GM23338 (cell line): ENCODE data around the gene ADORA3. TPM values are rescaled to one million over a fixed set of nuclear protein-coding genes. Genes with fewer than 3 reads are reported as not detected.

Source experiments
- ATAC-seq: fragments of 200-7000 bp; cut with Tn5 transposase; 3 replicates; pipeline ENCODE4 v1.9.1; 2020
- DNase-seq: peaks from one replicate; pipeline ENCODE4 v3.0.0-alpha.2; 2015; ENCODE audit warnings: low spot score
- H2AFZ ChIP-seq: fragments of 200-600 bp; sonication (generic); 2 replicates; pipeline ENCODE4 v1.8.0; 2016; ENCODE audit warnings: antibody characterized with exemption, mild to moderate bottlenecking, moderate library complexity
- H3F3A ChIP-seq: fragments of 200-600 bp; sonication (generic); replicated peaks from 2 replicates; pipeline ENCODE4 v1.8.0; 2017; ENCODE audit warnings: antibody characterized with exemption, mixed run types, low read depth
- H3K27ac ChIP-seq: fragments of 200-600 bp; sonication (generic); 2 replicates; pipeline ENCODE4 v1.6.1; 2016; ENCODE audit warnings: low read depth
- H3K27me3 ChIP-seq: fragments of 200-600 bp; sonication (generic); 2 replicates; pipeline ENCODE4 v1.8.0; 2016; ENCODE audit warnings: mild to moderate bottlenecking, mixed run types, moderate library complexity; ENCODE audit not compliant: insufficient read depth
- H3K36me3 ChIP-seq: fragments of 200-600 bp; sonication (generic); 2 replicates; pipeline ENCODE4 v1.8.0; 2016; ENCODE audit warnings: mild to moderate bottlenecking; ENCODE audit not compliant: insufficient read depth
- H3K4me1 ChIP-seq: fragments of 200-600 bp; sonication (generic); 2 replicates; pipeline ENCODE4 v1.8.0; 2016; ENCODE audit warnings: mild to moderate bottlenecking, moderate library complexity; ENCODE audit not compliant: insufficient read depth
- H3K4me2 ChIP-seq: fragments of 200-600 bp; sonication (generic); 2 replicates; pipeline ENCODE4 v1.7.1; 2017; ENCODE audit warnings: mixed run types
- H3K4me3 ChIP-seq: fragments of 200-600 bp; sonication (generic); 2 replicates; pipeline ENCODE4 v1.6.1; 2016; ENCODE audit warnings: mixed run types
- H3K79me2 ChIP-seq: fragments of 200-600 bp; sonication (generic); replicated peaks from 2 replicates; pipeline ENCODE4 v1.8.0; 2017; ENCODE audit warnings: mild to moderate bottlenecking; ENCODE audit not compliant: insufficient read depth
- H3K9me2 ChIP-seq: fragments of 200-600 bp; sonication (generic); 2 replicates; pipeline ENCODE4 v1.8.0; 2017; ENCODE audit not compliant: insufficient read depth
- H4K20me1 ChIP-seq: fragments of 200-600 bp; sonication (generic); replicated peaks from 2 replicates; pipeline ENCODE4 v1.8.0; 2017; ENCODE audit warnings: mild to moderate bottlenecking; ENCODE audit not compliant: insufficient read depth
- H3K27ac Mint-ChIP-seq: 2 replicates; pipeline ENCODE4 v1.8.0; 2020; ENCODE audit warnings: inconsistent platforms, mild to moderate bottlenecking, moderate library complexity, mixed read lengths
- H3K27me3 Mint-ChIP-seq: 3 replicates; pipeline ENCODE4 v1.8.0; 2022; ENCODE audit warnings: low read depth, mild to moderate bottlenecking, moderate library complexity, mixed read lengths, inconsistent platforms; ENCODE audit not compliant: insufficient read depth, poor library complexity
- H3K36me3 Mint-ChIP-seq: 3 replicates; pipeline ENCODE4 v1.8.0; 2021; ENCODE audit warnings: low read depth, mild to moderate bottlenecking, inconsistent platforms, moderate library complexity, mixed read lengths
- H3K4me1 Mint-ChIP-seq: 3 replicates; pipeline ENCODE4 v1.8.0; 2020; ENCODE audit warnings: mild to moderate bottlenecking, inconsistent platforms, mixed read lengths
- H3K4me3 Mint-ChIP-seq: 3 replicates; pipeline ENCODE4 v1.8.0; 2021; ENCODE audit warnings: moderate library complexity, mild to moderate bottlenecking, inconsistent platforms, mixed read lengths
- H3K9me3 Mint-ChIP-seq: 3 replicates; pipeline ENCODE4 v1.8.0; 2020; ENCODE audit warnings: moderate library complexity, mild to moderate bottlenecking, inconsistent platforms, mixed read lengths
- CREB1 ChIP-seq: fragments of 250-450 bp; sonication (Bioruptor Pico); IDR thresholded peaks from 2 replicates; pipeline ENCODE4 v1.5.0; 2020; ENCODE audit warnings: low read depth, mild to moderate bottlenecking, moderate library complexity
- CTCF ChIP-seq, 2 experiments: fragments of 200-600 bp in 1 of 2; sonication (generic) in 1 of 2; conservative IDR thresholded peaks; 2 replicates each; pipeline versions ENCODE4 v1.5.1 to v1.6.1; 2016 to 2017; ENCODE audit warnings: antibody characterized with exemption in 2 of 2, low read depth in 2 of 2, mild to moderate bottlenecking in 2 of 2, moderate library complexity in 1 of 2
- EZH2 ChIP-seq: fragments of 200-600 bp; sonication (generic); IDR thresholded peaks from one replicate; pipeline ENCODE4 v1.8.0; 2017; ENCODE audit warnings: antibody characterized with exemption, mild to moderate bottlenecking, low read depth; ENCODE audit not compliant: unreplicated experiment
- EZH2phosphoT487 ChIP-seq: fragments of 200-600 bp; sonication (generic); IDR thresholded peaks from one replicate; pipeline ENCODE4 v1.8.1; 2018; ENCODE audit warnings: antibody characterized with exemption; ENCODE audit not compliant: unreplicated experiment
- JUNB ChIP-seq: IDR thresholded peaks from one replicate; pipeline ENCODE4 v1.6.1; 2016; ENCODE audit warnings: antibody characterized with exemption; ENCODE audit not compliant: unreplicated experiment
- NANOG ChIP-seq: IDR thresholded peaks from 2 replicates; pipeline ENCODE4 v1.6.1; 2016; ENCODE audit warnings: antibody characterized with exemption, borderline replicate concordance
- POLR2AphosphoS5 ChIP-seq: IDR thresholded peaks from 2 replicates; pipeline ENCODE4 v1.6.1; 2016; ENCODE audit warnings: antibody characterized with exemption, low read depth
- REST ChIP-seq: IDR thresholded peaks from one replicate; pipeline ENCODE4 v1.6.1; 2018; ENCODE audit warnings: antibody characterized with exemption; ENCODE audit not compliant: unreplicated experiment
- STAT1 ChIP-seq: IDR thresholded peaks from one replicate; pipeline ENCODE4 v1.6.1; 2016; ENCODE audit warnings: antibody characterized with exemption; ENCODE audit not compliant: unreplicated experiment
- ZNF114 ChIP-seq: fragments of 250-450 bp; sonication (Bioruptor Pico); IDR thresholded peaks from 2 replicates; pipeline ENCODE4 v1.5.0; 2020; ENCODE audit warnings: mild to moderate bottlenecking, moderate library complexity
- ZNF462 ChIP-seq: fragments of 250-450 bp; sonication (Bioruptor Pico); IDR thresholded peaks from 2 replicates; pipeline ENCODE4 v1.5.0; 2020; ENCODE audit warnings: mild to moderate bottlenecking, moderate library complexity
- polyA plus RNA-seq: library from polyadenylated mRNA; unstranded; fragments of >200 nt; fragmentation: Nextera tagmentation; extraction: Ambion mirVana; gene quantifications from 2 replicates; pipeline ENCODE4 v1.2.1, GENCODE V29; 2016
- total RNA-seq: library from RNA; depleted of rRNA; stranded (reverse); fragments of >200 nt; shearing (Covaris generic); gene quantifications from 2 replicates; pipeline ENCODE4 v1.2.3, GENCODE V29; 2014
- TF ChIP-seq, protein P1 (sequence below): IDR thresholded peaks from 2 replicates; pipeline ENCODE4 v1.6.1; 2016; ENCODE audit warnings: antibody characterized with exemption

Gene ADORA3
- total and polyA plus RNA-seq, 2 experiments from 2014 or later, result not detected

DNA sequence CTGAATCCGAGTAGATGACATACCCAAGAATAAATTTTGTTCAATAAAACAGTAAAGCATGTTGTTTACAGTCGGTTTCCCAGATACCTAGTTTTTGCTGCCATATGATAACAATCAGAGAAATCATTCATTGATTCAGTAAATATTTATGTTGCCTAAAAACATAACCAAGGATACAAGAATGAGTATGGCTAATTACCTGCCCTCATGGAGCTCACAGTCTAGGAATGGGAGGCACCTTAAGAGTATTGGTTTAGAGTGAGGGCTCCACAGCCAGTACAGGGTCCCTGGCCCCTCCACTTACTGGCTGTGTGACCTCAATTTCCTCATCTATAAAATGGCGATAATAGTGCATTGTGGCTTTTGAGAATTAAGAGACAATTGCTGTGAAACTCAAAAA is 53.2 kb downstream of the ADORA3 start:
- peaks cover 9% of the 10 kb centered on the region for H3K27me3 Mint-ChIP-seq
- peaks cover 76% of the 10 kb centered on the region for H3K79me2 ChIP-seq
- peaks cover 7% of the 10 kb centered on the region; the same call in 1 of the 2 replicates for H3K4me1 ChIP-seq
- TF ChIP-seq EZH2 (no peak), ZNF462 (no peak), POLR2AphosphoS5 (no peak), CREB1 (no peak), CTCF (conservative IDR thresholded peaks at IDR 0.05; ENCODE audit: low read depth in 2 of 2) (no peak), REST (no peak), ZNF114 (no peak), EZH2phosphoT487 (no peak), NANOG (no peak), STAT1 (no peak), JUNB (no peak)
- TF ChIP-seq, protein P1, sequence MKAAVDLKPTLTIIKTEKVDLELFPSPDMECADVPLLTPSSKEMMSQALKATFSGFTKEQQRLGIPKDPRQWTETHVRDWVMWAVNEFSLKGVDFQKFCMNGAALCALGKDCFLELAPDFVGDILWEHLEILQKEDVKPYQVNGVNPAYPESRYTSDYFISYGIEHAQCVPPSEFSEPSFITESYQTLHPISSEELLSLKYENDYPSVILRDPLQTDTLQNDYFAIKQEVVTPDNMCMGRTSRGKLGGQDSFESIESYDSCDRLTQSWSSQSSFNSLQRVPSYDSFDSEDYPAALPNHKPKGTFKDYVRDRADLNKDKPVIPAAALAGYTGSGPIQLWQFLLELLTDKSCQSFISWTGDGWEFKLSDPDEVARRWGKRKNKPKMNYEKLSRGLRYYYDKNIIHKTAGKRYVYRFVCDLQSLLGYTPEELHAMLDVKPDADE, result no peak
- H3K36me3 ChIP-seq, result peaks cover 10% of the 10 kb centered on the region
- H3K27ac ChIP-seq, result peak overlapping the region; percentile 29
- peaks cover 16% of the 10 kb centered on the region for H4K20me1 ChIP-seq
- H3K27me3 ChIP-seq, result no peaks in the 10 kb centered on the region
- H3K36me3 Mint-ChIP-seq, result peaks cover 42% of the 10 kb centered on the region
- peak overlapping the region; percentile 71 for H3K4me3 ChIP-seq
- H3K4me1 Mint-ChIP-seq, result peaks cover 18% of the 10 kb centered on the region
- H3K4me3 Mint-ChIP-seq, result peak overlapping the region; percentile 100
- H3K27ac Mint-ChIP-seq, result peak overlapping the region; percentile 98
- H3K9me2 ChIP-seq, result no peaks in the 10 kb centered on the region
- H3K4me2 ChIP-seq, result peak overlapping the region; percentile 100
- H3F3A ChIP-seq, result no peaks in the 10 kb centered on the region
- DNase-seq (no peak), ATAC-seq (no peak)
- no peak overlapping the region for H2AFZ ChIP-seq
- H3K9me3 Mint-ChIP-seq, result no peaks in the 10 kb centered on the region
